Activated CD4-positive, alpha-beta T cell treated with anti-CD3 and anti-CD28 coated beads, Interleukin-2, Interleukin-4, amounts not matched to agents 100 ng/mL and 50 ng/mL, durations not matched to agents 16 hours and 8 hours (primary cell): ENCODE data around the gene PTPN14.
"Not testable (repeated sequence)": the region's sequence is repeated elsewhere in the genome, so short reads cannot be mapped to it uniquely, and the experiment has no call there.

Experiments
- DNase-seq: peaks from one replicate; pipeline ENCODE4 v3.0.0-alpha.2; 2020; ENCODE audit warnings: low spot score

PTPN14 gene

GRCh38 chr1:214394569-214394968 is 156.8 kb downstream of the PTPN14 start:
- DNase-seq: not testable (repeated sequence)

GRCh38 chr1:214393086-214393485 is 158.3 kb downstream of the PTPN14 start:
- no peak for DNase-seq

- no peak for DNase-seq
Observed at GRCh38 chr1:214391873-214392645, 159.3 kb downstream of the PTPN14 start.

- DNase-seq: peak; percentile 6
Observed at GRCh38 chr1:214389734-214390133, 161.7 kb downstream of the PTPN14 start.

- DNase-seq: no peak
Observed at GRCh38 chr1:214386747-214387146, 164.7 kb downstream of the PTPN14 start.

GRCh38 chr1:214386333-214386732 is 165.1 kb downstream of the PTPN14 start:
- no peak for DNase-seq

- peak; percentile 16 for DNase-seq
Observed at GRCh38 chr1:214385428-214385827, 166.0 kb downstream of the PTPN14 start.

GRCh38 chr1:214384373-214385079 is 166.9 kb downstream of the PTPN14 start:
- DNase-seq: no peak

- no peak for DNase-seq
Observed at GRCh38 chr1:214383381-214384372, 167.7 kb downstream of the PTPN14 start.

GRCh38 chr1:214380986-214381695 is 170.3 kb downstream of the PTPN14 start:
- no peak for DNase-seq

GRCh38 chr1:214380396-214380795 is 171.0 kb downstream of the PTPN14 start:
- no peak for DNase-seq

- DNase-seq: no peak
Observed at GRCh38 chr1:214379236-214379970, 172.0 kb downstream of the PTPN14 start.

- DNase-seq: no peak
Observed at GRCh38 chr1:214378492-214378891, 172.9 kb downstream of the PTPN14 start.

- no peak for DNase-seq
Observed at GRCh38 chr1:214377886-214378285, 173.5 kb downstream of the PTPN14 start.

- no peak for DNase-seq
Observed at GRCh38 chr1:214377485-214377884, 173.9 kb downstream of the PTPN14 start.

- DNase-seq: no peak
Observed at GRCh38 chr1:214372092-214372491, 179.3 kb downstream of the PTPN14 start.

GRCh38 chr1:214370615-214371014 is 180.8 kb downstream of the PTPN14 start:
- DNase-seq: no peak

- no peak for DNase-seq
Observed at GRCh38 chr1:214369364-214369763, 182.0 kb downstream of the PTPN14 start.

GRCh38 chr1:214367841-214368240 is 183.6 kb downstream of the PTPN14 start:
- DNase-seq: no peak

- no peak for DNase-seq
Observed at GRCh38 chr1:214364786-214365295, 186.6 kb downstream of the PTPN14 start.

GRCh38 chr1:214364386-214364785 is 187.0 kb downstream of the PTPN14 start:
- DNase-seq: no peak
